ENCODE measurements around the gene LDAF1.

The LDAF1 gene

GRCh38 chr16:21217121-21217520 lies 58.6 kb downstream of the LDAF1 start:
- no peak overlapping the region for H3K4me3 ChIP-seq (replicated peaks; ENCODE audit: insufficient read depth, low read length)
- H3K27me3 ChIP-seq (ENCODE audit: insufficient read depth, poor library complexity, severe bottlenecking) = peaks cover 2% of the 10 kb centered on the region
- no peak for TF ChIP-seq SPI1 (IDR thresholded peaks at IDR 0.05; ENCODE audit: borderline replicate concordance, low read depth)
- TF ChIP-seq CTCF (IDR thresholded peaks at IDR 0.05; ENCODE audit: insufficient read depth, low read length) = no peak
- TF ChIP-seq REST (IDR thresholded peaks at IDR 0.05; ENCODE audit: insufficient replicate concordance, low read depth) = no peak
- TF ChIP-seq GABPA (IDR thresholded peaks at IDR 0.05; ENCODE audit: low read depth) = no peak
- no peak for TF ChIP-seq POLR2AphosphoS5 (IDR thresholded peaks at IDR 0.05; ENCODE audit: low read depth)
- H3K27ac ChIP-seq (replicated peaks) = no peak overlapping the region
- DNase-seq (ENCODE audit: low read depth in 1 of 2, low spot score in 1 of 2) = no peak

GRCh38 chr16:21218153-21218552 lies 59.7 kb downstream of the LDAF1 start:
- TF ChIP-seq SPI1 (IDR thresholded peaks at IDR 0.05; ENCODE audit: borderline replicate concordance, low read depth) (no peak), REST (IDR thresholded peaks at IDR 0.05; ENCODE audit: insufficient replicate concordance, low read depth) (no peak), POLR2AphosphoS5 (IDR thresholded peaks at IDR 0.05; ENCODE audit: low read depth) (no peak), CTCF (IDR thresholded peaks at IDR 0.05; ENCODE audit: insufficient read depth, low read length) (no peak), GABPA (IDR thresholded peaks at IDR 0.05; ENCODE audit: low read depth) (no peak)
- peak; percentile 7 to 63 for DNase-seq (ENCODE audit: low read depth in 1 of 2, low spot score in 1 of 2)
- H3K27ac ChIP-seq (replicated peaks) = no peak overlapping the region
- peaks cover 2% of the 10 kb centered on the region for H3K27me3 ChIP-seq (ENCODE audit: insufficient read depth, poor library complexity, severe bottlenecking)
- H3K4me3 ChIP-seq (replicated peaks; ENCODE audit: insufficient read depth, low read length) = no peak overlapping the region

- DNase-seq (ENCODE audit: low read depth in 1 of 2, low spot score in 1 of 2) = no peak
- Histone ChIP-seq H3K4me3 (replicated peaks; ENCODE audit: insufficient read depth, low read length) (no peak overlapping the region), H3K27me3 (ENCODE audit: insufficient read depth, poor library complexity, severe bottlenecking) (peaks cover 2% of the 10 kb centered on the region), H3K27ac (replicated peaks) (no peak overlapping the region)
- TF ChIP-seq REST (IDR thresholded peaks at IDR 0.05; ENCODE audit: insufficient replicate concordance, low read depth) (no peak), POLR2AphosphoS5 (IDR thresholded peaks at IDR 0.05; ENCODE audit: low read depth) (no peak), SPI1 (IDR thresholded peaks at IDR 0.05; ENCODE audit: borderline replicate concordance, low read depth) (no peak), CTCF (IDR thresholded peaks at IDR 0.05; ENCODE audit: insufficient read depth, low read length) (no peak), GABPA (IDR thresholded peaks at IDR 0.05; ENCODE audit: low read depth) (no peak)
Measured at GRCh38 chr16:21219551-21219950, 61.1 kb downstream of the LDAF1 start.
